GM21526 (cell line): ENCODE measurements around the gene AIG1.

Experiments
- ATAC-seq: cut with Tn5 transposase; IDR thresholded peaks from one replicate; pipeline ENCODE4 v1.9.1; 2021; ENCODE audit warnings: moderate library complexity; ENCODE audit not compliant: unreplicated experiment, low FRiP score

Gene AIG1

DNA sequence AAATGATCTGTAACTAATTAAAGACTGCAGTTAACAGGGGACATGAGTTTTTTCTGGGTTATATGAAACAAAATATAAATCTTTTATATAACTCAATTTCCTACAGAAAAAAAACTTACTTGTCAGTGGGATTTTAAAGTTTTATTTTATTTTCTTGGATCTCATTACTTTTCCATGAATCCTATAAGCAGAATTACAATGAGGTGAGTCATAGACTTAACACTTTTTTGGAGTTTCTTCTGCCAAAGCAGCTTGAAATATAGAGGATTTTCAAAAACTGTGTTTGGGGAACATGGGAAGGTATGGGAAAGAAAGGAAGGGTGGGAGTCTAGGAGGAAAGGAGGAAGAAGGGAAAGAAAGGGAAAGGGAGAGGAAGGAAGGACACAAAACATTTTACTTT is 130.7 kb downstream of the AIG1 start:
- no peak for ATAC-seq

DNA sequence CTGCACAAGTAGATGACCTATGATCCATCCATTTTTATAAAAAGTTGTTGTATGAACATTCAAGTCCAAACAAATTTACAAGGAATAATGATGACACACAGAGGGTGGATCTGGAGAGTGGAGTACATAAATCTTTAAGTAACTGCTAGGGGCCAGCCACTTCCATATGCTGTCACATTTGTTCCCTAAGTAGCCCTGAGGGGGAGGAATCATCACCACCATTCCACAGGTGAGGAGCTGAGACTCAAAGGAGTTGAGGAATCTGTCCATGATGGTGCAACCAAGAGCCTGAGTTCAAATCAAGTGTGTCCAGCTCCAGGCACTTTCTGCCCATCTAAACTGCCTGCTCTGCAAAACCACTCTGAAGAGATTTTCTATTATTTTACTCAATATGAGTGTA is 132.1 kb downstream of the AIG1 start:
- no peak for ATAC-seq

DNA sequence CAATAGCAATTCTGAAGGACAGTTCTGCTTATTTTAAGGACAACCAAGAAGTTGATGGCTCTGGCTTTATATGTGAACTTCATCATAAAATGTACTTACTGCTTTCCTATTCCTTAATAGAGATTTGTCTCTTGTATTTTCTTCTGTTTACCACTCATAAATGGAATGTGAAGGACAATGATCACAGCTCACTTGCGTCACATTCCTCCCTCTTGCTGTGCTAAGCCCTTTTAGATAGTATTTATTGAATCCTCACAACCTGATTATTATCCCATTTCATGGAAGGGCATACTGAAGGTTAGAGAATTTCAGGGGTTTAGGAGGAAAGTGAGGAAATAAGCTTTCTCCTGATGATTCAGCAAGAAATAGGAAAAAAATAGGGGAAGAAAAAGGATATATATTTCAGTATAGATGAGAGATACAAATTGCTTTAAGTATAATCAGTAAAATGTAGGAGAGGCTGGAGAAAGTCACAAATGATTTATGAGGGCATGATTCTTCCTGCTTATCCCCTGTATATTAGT is 132.9 kb downstream of the AIG1 start:
- ATAC-seq: no peak

GRCh38 chr6:143194095-143194589 is 133.5 kb downstream of the AIG1 start:
- ATAC-seq: no peak

DNA sequence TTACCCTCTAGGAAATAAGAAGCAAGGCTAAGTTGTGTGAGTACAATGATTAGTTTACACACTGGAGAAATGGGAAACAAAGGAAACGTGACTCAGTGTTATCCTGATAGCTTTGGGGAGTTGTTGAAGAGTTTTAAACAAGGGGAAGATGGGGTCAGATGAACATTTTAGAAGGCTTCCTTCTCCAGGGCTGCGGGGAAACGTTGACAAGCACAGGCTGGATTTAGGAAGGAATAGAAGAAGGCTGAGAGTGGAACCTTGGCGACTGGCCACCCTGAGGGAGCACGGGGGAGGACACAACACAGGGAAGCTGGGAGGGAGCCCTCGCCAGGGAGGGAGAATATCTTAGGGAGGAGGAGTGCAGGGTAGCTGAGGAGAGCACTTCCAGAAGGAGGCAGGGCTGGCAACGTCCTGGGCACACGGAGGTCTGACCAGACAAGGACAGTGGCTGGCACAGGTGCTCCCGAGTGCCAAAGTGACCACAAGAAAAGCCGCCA is 134.7 kb downstream of the AIG1 start:
- no peak for ATAC-seq

GRCh38 chr6:143196525-143197225 is 136.0 kb downstream of the AIG1 start:
- no peak for ATAC-seq

DNA sequence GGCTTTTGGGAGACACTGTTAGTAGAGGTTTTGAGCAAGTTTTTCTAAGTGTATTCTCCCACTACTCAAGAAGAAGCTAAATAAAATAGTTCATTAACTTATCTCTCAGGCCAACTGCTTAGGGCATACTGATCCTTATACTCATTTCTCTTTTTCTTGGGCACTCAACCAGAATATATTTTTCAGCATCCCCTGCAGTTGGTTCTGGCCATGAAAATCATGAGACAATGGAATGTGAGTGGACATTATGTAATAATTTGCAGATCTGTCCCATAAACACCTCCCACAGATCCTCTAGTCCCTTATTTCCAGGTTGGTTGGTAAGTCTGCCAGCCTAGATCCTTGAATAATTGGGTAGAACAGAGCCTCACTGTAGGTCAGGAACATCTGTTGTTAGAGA is 136.7 kb downstream of the AIG1 start:
- no peak for ATAC-seq

DNA sequence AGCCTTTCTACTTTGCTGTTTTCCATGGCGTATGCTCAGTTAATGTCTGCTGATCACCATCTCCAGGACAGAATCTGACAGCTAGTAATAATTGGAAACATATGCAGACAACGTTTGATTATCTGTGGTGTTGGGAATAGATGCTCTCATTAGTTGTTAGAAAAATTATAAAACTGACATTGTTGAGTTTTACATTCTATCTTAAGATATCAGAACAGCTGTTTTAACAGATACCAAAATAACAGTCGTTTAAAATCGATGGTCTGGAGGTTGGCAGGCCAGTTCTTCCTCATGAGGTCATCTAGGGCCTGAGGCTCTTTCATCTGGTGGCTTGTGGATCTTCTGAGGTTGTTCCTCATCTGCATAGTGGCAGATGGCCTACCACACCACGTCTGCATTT is 137.6 kb downstream of the AIG1 start:
- no peak for ATAC-seq

- ATAC-seq: no peak
Measured at GRCh38 chr6:143199291-143199690, 138.6 kb downstream of the AIG1 start.

DNA sequence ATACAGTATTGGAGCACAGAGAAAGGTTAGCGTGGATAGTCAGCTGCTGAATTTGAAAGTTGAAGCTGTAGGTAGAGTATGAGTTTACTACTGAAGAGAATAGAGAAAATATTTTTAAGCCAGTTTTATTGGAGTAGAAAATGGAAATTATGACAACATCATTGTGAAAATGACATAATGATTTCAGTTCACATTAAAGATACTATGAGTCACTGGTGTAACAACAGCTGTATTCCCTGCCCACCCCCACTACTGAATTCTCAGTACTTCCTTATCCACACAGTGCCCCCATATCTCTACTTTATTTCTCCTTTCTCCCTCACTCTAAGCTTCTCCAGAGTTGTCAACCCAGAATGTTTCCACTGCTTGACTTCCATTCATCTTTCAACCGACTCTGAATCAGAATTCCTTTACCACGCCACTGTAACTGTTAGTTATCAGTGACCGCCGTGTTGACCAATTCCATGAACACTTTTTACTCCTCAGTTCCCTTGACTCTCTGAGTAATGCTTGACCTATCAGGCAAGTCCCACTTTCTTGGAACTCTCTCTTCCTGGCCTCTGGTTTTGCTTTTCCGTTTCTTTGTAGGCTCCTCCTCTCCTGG is 139.6 kb downstream of the AIG1 start:
- ATAC-seq: no peak

DNA sequence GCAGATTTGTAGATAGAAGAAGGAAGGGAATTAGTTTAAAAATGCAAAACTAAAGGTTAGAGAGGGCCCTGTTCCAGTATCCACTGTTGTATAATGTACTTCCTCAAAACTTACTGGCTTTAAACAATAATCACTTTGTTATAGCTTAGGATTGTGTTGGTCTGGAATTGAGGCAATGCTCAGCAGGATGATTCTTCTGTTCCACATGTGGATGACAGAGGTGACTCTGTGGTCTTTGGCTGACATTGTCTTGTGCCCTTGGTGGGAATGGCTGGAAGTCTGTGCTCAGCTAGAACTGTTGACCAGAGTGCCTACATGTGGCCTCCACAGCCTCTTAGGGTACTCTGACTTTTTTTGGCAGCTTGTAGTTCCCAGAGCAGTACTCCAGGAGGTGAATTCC is 143.4 kb downstream of the AIG1 start:
- no peak for ATAC-seq

DNA sequence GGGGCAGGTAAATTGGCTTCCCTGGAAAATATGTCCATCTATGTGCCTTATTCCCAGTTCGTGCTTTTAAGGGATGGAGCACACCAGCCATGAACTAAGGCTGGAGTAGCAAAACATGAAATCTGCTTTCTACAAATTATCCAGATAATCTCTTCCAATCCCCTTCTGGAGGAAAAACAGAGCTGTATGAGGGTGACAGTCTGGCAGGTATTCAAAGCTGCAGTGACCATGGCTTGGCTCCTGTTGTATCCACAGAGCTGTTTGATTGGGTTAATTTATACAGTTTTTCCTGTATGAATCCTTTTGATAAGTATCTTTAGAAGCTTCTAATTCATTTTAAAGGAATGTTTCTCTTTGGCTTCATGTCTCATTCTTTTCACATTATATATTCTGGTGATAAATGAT is 144.4 kb downstream of the AIG1 start:
- no peak for ATAC-seq

GRCh38 chr6:143205585-143205984 is 144.9 kb downstream of the AIG1 start:
- ATAC-seq: no peak

DNA sequence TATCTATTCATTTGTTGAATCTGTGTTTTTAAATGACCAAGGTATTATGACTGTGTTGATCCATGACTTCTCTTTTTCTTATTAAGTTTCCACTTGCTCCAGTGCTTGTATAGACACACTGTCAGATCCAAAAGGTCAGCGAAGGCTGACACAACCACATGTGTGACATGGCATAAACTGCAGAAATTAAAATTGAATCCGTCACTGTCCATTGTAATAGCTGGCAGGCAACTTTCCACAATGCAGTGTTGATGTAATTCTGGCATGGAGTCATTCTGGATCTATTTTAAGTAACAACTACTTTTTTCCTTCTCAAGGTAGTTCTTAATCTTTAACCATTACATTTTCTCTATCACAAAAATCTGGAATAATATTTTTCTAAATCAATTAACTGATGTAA is 145.3 kb downstream of the AIG1 start:
- ATAC-seq: no peak

DNA sequence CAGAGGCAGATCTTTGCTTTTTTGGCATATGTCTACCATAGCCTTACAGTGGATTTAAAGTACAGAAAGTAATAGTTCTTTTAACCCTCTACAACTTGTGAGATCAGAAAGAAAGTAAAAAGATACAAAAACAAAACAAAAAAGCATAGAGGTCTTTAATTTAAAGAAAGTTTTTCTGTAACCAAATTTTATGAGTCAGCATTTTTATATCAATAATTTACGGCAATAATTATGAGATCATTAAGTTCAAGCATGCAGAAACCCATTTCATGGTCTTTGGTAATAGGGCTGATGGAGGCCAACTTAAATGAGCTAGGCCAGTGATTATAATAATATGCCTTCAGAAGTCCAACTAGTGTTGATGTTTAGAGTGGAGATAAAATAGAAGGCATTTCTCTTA is 145.9 kb downstream of the AIG1 start:
- no peak for ATAC-seq

GRCh38 chr6:143210420-143210819 is 149.7 kb downstream of the AIG1 start:
- ATAC-seq: no peak

GRCh38 chr6:143213859-143214376 is 153.2 kb downstream of the AIG1 start:
- ATAC-seq: no peak

GRCh38 chr6:143215363-143215762 is 154.7 kb downstream of the AIG1 start:
- ATAC-seq: no peak

DNA sequence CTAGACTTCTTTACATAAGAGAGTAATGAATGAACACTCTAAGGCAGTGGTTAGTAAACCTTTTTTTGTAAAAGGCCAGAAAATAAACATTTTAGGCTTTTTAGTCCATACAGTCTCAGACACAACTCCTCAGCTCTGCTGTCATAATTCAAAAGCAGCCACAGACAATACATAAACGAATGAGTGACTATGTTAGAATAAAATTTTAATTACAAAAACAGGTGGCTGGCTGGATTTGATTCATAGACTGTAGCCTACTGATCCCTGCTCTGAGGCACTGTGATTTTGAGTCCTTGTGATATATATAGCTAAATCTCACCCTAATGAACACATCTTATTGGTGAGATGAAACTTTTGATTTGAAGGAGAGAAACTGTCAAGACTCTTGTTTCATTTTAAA is 155.1 kb downstream of the AIG1 start:
- no peak for ATAC-seq

DNA sequence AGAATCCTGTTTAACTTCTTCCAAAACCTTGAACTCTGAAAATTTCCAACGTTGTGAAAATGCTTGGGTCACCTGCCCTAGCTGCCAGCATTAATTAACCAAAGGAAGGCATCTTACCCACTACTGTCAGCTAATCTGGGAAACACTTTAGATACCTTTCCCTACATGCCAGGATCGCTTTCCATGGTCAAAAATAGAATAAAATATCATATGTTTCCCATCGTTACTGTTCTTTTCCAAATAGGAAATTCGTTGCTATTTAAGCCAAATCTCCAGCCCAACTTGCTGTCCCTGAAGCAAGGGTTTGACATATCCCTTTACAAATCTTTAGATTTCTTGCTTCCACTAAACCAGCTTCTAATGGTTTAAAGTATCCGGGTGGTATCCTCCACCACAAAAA is 157.5 kb downstream of the AIG1 start:
- no peak for ATAC-seq

GRCh38 chr6:143221698-143222097 is 161.0 kb downstream of the AIG1 start:
- no peak for ATAC-seq

GRCh38 chr6:143222310-143222709 is 161.6 kb downstream of the AIG1 start:
- ATAC-seq: no peak
